RWPE1 (cell line): ENCODE data around the gene GSDME.

ENCODE experiments used
- CTCF ChIA-PET: fragments of 350-600 bp; sonication (Branson Sonifier 250); formaldehyde crosslinking; extraction: SDS; loops from one replicate; lab custom pipeline; 2021; lab: Yijun Ruan, JAX
- POLR2A ChIA-PET: fragments of 400-600 bp; formaldehyde crosslinking; extraction: SDS; loops from one replicate; lab custom pipeline; 2020; ENCODE audit warnings: antibody characterized with exemption; ENCODE audit not compliant: low non-redundant PET; lab: Yijun Ruan, JAX
- DNase-seq: peaks from one replicate; pipeline ENCODE4 v3.0.0; 2012; ENCODE audit warnings: low spot score
- H3K27ac ChIP-seq: fragments of 450-650 bp; 2 replicates; pipeline ENCODE4 v1.5.1; 2017
- CTCF ChIP-seq: fragments of 450-650 bp; conservative IDR thresholded peaks from 2 replicates; pipeline ENCODE4 v1.5.1; 2017; ENCODE audit warnings: low read depth, mild to moderate bottlenecking

The GSDME gene

GRCh38 chr7:24657980-24658379 lies 99.3 kb downstream of the GSDME start:
- H3K27ac ChIP-seq = no peak overlapping the region
- ChIA-PET CTCF (interaction anchor here (1.1 kb wide), 1 partner anchor 71 kb away, joined by 3 read pairs; no protein-coding TSS in a partner anchor), POLR2A (no interaction called here)
- TF ChIP-seq CTCF = no peak
- DNase-seq = no peak

GRCh38 chr7:24656608-24657007 lies 100.7 kb downstream of the GSDME start:
- ChIA-PET CTCF (interaction anchor here (0.6 to 0.7 kb wide), 2 partner anchors 82 kb away, joined by 3 read pairs; no protein-coding TSS in a partner anchor), POLR2A (no interaction called here)
- TF ChIP-seq CTCF = no peak
- no peak for DNase-seq
- no peak overlapping the region for H3K27ac ChIP-seq

GRCh38 chr7:24654305-24654704 lies 103.0 kb downstream of the GSDME start:
- H3K27ac ChIP-seq = no peak overlapping the region
- POLR2A ChIA-PET = no interaction called here
- TF ChIP-seq CTCF = no peak
- CTCF ChIA-PET = interaction anchor here (0.6 kb wide), 1 partner anchor 56 kb away, joined by 3 read pairs; no protein-coding TSS in a partner anchor
- DNase-seq = no peak

GRCh38 chr7:24653316-24654085 lies 103.8 kb downstream of the GSDME start:
- no peak for DNase-seq
- H3K27ac ChIP-seq = no peak overlapping the region
- TF ChIP-seq CTCF = no peak
- CTCF ChIA-PET = interaction anchor here (0.6 to 1.0 kb wide), 4 partner anchors 24 to 789 kb away, joined by 3 to 5 read pairs (median 4); no protein-coding TSS in a partner anchor
- POLR2A ChIA-PET = no interaction called here

GRCh38 chr7:24652251-24652939 lies 104.9 kb downstream of the GSDME start:
- ChIA-PET POLR2A (no interaction called here), CTCF (interaction anchor here (0.7 to 1.0 kb wide), 3 partner anchors 13 to 442 kb away, joined by 3 read pairs; no protein-coding TSS in a partner anchor)
- no peak for DNase-seq
- no peak overlapping the region for H3K27ac ChIP-seq
- TF ChIP-seq CTCF = no peak
